HG03135 (cell line): ENCODE results near the gene ZCCHC13.
A peak's percentile ranks its signal among the peaks of the same experiment; 100 is the strongest.
"Not testable (repeated sequence)": the region's sequence is repeated elsewhere in the genome, so short reads cannot be mapped to it uniquely, and the experiment has no call there.

ENCODE experiments used
- ATAC-seq: cut with Tn5 transposase; IDR thresholded peaks from one replicate; pipeline ENCODE4 v1.9.1; 2021; ENCODE audit warnings: mild to moderate bottlenecking, moderate library complexity; ENCODE audit not compliant: unreplicated experiment

Gene ZCCHC13

GRCh38 chrX:74304016-74304415, at the start of gene ZCCHC13:
Gene ZCCHC13, plus strand, starts transcription at chrX:74304180. Its CDS starts 87 bp downstream, at chrX:74304267.
- ATAC-seq: no peak

DNA sequence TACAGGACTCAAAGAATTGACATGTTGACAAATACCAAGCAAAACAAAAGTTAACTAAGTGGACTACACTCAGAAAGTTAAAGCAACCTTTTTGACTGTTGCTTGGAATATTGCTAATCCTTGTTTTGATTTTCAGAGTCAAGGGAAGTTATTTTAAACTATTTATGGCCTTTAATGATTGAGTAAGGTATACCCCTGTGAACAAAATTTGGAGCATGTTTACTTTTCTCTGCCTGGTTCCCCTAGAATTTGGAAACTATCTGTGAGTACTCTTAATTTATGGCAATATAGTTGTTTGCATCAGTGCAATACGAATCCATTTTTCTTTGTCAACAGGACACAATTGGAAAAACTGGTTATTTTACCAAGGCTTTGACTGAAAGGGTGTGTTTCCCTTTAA, 45.9 kb upstream of the ZCCHC13 start:
- not testable (repeated sequence) for ATAC-seq

DNA sequence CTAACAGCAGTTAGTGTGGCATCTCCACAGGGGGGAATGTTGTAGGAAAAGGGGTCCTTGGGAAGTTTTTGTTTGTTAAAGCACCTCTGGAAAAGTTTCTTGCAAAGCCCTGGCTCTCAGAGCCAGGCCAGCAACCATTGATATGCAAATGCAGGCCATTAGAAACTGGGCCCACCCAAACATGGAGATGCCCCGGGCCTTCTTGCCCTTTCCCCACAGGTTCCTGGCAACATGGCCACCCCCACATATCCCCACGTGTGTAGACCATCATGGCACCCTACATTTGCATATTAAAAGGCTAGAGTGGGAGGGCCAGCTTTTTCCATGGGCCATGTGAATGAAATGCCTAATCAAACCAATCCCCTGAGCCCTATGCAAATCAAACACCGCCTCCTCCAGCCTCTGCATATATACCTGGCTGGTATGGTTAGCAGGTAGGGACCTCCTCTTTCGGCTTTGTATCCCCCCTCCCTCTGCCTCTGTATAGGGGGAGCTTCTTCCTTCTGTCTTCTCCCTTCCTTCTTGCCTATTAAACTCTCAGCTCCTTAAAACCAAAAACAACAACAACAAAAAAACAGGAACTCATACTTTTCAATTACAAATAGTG, 44.0 kb upstream of the ZCCHC13 start:
- ATAC-seq: no peak

DNA sequence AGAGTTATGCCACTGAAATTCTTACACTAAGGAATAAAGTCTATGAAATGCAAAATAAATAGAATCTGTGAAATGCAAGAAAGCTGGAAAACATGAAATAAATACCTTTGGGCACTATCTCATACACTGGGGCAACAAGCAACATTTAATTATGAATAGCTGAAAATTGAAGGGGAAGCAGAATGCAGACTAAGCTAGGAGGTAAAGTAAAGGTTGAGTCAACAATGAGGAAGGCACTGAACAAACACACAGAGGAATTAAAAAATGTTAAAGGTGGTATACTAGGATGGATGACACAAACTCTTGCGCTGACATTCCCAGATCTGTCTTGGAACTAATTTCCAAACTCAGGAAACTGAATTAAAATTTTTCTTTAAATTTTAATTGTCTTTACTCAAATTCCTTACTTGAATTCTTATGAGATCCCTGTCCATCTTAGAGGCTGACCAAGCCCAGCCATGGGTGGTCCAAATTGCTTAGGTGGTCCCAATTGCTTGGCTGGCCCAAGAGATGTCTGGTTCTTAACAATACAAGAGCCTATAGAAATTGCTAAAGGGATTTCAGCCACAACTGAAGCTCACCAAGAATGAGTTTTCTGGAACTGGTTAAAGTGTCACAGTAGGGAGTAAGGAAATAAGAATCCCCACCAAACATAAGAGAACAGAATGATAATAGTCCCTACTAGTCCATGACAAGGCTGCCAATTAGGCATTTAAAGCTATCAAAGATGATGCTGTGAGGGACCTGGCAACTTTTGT, 41.3 kb upstream of the ZCCHC13 start:
- no peak for ATAC-seq

- ATAC-seq: no peak
Measured at GRCh38 chrX:74270393-74270792, 33.6 kb upstream of the ZCCHC13 start.

- ATAC-seq: peak; percentile 64
Measured at GRCh38 chrX:74272230-74272629, 31.8 kb upstream of the ZCCHC13 start.

DNA sequence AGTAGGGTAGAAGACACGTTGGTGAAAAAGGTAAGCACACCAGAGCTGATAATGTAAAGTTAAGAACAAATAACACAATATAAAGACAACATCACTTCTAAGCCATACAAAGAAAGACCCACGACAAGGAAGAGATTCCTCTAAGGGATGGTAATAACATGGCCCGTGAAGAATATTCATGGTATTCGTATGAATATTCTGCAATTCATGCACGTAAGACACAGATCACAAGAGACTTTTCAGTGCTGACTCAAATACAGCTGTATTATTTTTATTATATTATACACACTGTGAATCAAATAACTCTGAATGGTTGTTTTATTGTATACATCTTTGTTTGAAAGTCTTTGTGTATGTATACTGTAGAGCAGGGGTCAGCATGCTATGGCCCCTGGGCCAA, 29.5 kb upstream of the ZCCHC13 start:
- ATAC-seq: no peak

- no peak for ATAC-seq
Measured at GRCh38 chrX:74277320-74277719, 26.7 kb upstream of the ZCCHC13 start.

DNA sequence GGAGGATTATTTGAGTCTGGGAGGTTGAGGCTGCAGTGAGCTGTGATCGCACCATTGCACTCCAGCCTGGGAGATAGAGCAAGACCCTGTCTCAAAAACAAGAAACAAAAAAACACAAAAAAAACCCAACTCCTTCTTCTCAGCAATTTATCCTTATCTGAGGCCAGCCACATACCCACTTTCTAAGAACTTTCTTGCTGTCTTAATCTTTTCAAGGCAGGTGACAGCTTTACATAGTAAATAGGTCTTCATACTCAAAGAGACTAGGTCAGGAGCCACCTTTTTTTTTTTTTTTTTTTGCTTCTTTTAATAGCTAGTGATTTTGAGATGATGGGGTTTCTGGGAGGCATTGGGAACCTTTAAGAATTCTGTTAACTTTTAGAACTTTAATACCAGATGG, 26.1 kb upstream of the ZCCHC13 start:
- ATAC-seq: no peak

- no peak for ATAC-seq
Measured at GRCh38 chrX:74280759-74281158, 23.2 kb upstream of the ZCCHC13 start.

DNA sequence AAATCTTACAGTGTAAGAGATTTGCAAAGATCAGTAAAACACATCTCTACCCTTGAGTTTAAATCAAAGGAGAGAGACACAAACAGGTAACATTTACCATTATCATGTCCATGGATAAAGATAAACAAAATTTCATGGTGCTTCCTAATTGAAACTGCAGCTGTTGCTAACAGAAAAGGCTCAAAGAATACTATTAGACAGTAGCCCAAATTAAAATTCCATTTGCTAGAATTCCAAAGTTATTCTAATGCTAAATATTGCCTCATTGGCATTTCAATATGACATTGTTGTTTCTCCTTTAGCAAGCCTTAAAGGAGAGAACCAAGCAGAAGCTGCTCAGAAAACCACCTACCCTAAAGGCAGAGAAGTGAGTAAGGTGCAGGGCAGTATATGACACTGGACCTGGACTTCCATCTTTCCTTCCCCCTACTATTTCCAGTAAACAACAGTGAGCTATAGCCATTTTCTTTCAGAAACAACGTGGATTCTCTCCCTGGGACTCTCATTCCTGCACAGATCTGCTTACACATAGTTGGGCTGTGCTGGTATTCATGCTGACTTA, 19.5 kb upstream of the ZCCHC13 start:
- ATAC-seq: no peak

GRCh38 chrX:74286950-74287740, 16.8 kb upstream of the ZCCHC13 start:
- no peak for ATAC-seq

- ATAC-seq: no peak
Measured at GRCh38 chrX:74291577-74291963, 12.4 kb upstream of the ZCCHC13 start.

GRCh38 chrX:74291964-74292807, 11.8 kb upstream of the ZCCHC13 start:
- peak; percentile 87 for ATAC-seq

GRCh38 chrX:74292808-74293123, 11.2 kb upstream of the ZCCHC13 start:
- ATAC-seq: no peak

DNA sequence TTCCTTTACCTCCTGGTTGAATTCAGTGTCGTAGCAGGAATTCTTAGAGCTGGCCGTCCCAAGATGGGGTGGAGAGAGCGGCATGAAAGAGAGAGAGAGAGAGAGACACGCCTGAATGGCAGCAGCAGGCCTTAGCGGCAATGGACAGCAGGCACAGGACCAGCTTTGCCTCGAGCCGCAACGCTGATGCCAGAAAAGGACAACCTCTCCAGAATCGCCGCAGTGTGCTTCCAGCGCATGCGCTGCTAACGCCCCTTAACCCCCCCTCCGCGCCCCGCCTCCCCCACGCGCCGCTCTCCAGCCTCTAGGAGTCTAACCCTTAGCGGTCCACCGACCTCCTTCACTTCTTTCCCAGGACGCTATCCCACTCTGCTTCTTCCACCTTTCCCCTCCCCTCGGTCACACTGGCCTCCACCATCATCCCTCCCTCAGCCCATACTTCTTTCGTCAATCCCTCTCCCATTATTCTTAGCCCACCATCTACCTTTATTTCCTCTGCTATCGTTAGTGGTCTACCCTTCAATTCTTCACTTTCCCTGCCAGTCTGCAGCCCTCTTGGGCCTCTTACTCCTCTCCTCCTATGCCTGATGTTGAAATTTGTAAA, 10.5 kb upstream of the ZCCHC13 start:
- ATAC-seq: no peak

DNA sequence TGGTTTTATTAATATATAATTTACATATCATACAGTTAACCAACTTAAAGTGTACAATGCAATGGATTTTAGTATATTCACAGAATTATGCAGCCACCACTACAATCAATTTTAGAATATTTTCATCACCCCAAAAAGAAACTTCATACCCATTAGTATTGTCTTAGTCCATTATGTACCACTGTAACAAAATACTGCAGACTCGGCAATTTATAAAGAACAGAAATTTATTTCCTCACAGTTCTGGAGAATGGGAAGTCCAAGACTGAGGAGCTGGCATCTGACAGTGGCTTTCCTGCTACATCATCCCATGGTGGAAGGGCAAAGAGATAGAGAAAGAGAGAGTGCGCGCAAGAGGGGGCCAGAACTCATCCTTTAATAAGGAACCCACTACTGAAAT, 8.9 kb upstream of the ZCCHC13 start:
- no peak for ATAC-seq

DNA sequence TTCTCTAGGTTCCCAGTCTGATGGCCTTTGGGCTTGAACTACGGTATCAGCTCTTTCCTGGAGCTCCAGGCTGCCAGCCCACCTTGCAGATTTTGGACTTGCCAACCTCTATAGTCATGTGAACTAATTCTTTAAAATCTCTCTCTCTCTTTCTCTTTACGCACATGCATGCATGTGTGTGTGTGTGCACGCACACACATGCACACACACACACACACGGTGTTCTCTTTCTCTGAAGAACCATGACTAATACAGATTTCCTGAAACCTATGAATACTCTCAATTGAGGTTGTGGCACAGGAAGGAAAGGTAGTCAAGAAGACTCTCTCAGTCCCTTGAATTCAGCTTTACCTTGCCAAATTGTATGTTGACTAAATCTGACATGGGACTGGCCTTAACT, 6.2 kb upstream of the ZCCHC13 start:
- no peak for ATAC-seq

DNA sequence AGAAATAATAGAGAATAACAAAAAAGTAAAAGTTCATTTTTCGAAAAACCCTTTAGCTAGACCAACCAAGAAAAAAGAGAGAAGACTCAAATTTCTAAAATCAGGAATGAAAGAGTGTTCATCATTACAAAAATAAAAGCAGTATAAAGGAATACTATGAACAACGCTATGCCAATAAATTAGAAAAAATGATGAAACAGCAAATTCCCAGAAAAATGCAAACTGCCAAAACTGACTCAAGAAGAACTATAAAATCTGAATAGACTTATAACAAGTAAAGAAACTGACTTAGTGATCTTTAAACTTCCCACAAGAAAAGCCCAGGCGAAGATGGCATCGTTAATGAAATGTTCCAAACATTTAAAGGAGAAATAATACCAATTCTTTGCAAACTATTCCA, 3.1 kb upstream of the ZCCHC13 start:
- ATAC-seq: no peak

GRCh38 chrX:74318672-74319071, 14.7 kb downstream of the ZCCHC13 start:
- no peak for ATAC-seq
